HEK293 (cell line): ENCODE results near the gene DNAJC4.

Source experiments
- BCL11B ChIP-seq: fragments of 450-650 bp; formaldehyde crosslinking; IDR thresholded peaks from 2 replicates; pipeline ENCODE4 v1.5.1; 2016; ENCODE audit warnings: low read depth, missing biosample characterization, missing genetic modification characterization
- GLI2 ChIP-seq: fragments of 450-650 bp; formaldehyde crosslinking; IDR thresholded peaks from 2 replicates; pipeline ENCODE4; 2017; ENCODE audit warnings: missing biosample characterization, missing genetic modification characterization, low read depth, borderline replicate concordance
- IKZF3 ChIP-seq: fragments of 450-650 bp; IDR thresholded peaks from 2 replicates; pipeline ENCODE4 v1.5.0; 2018; ENCODE audit warnings: missing biosample characterization, mild to moderate bottlenecking, missing genetic modification characterization, moderate library complexity
- INSM2 ChIP-seq: fragments of 450-650 bp; formaldehyde crosslinking; IDR thresholded peaks from 2 replicates; pipeline ENCODE4 v1.5.1; 2016; ENCODE audit warnings: missing biosample characterization, missing genetic modification characterization
- KLF1 ChIP-seq: fragments of 450-650 bp; formaldehyde crosslinking; IDR thresholded peaks from 2 replicates; pipeline ENCODE4 v1.5.1; 2016; ENCODE audit warnings: missing biosample characterization, missing genetic modification characterization
- KLF7 ChIP-seq: fragments of 450-650 bp; formaldehyde crosslinking; IDR thresholded peaks from 2 replicates; pipeline ENCODE4 v1.5.1; 2016; ENCODE audit warnings: missing biosample characterization, missing genetic modification characterization, borderline replicate concordance
- KLF8 ChIP-seq: fragments of 450-650 bp; formaldehyde crosslinking; IDR thresholded peaks from 2 replicates; pipeline ENCODE4 v1.5.1; 2016; ENCODE audit warnings: missing biosample characterization, missing genetic modification characterization
- KLF9 ChIP-seq: fragments of 450-650 bp; formaldehyde crosslinking; IDR thresholded peaks from 2 replicates; pipeline ENCODE4 v1.5.1; 2016; ENCODE audit warnings: missing biosample characterization, missing genetic modification characterization, low read depth
- SP2 ChIP-seq: fragments of 450-650 bp; formaldehyde crosslinking; IDR thresholded peaks from 2 replicates; pipeline ENCODE4 v1.5.1; 2016; ENCODE audit warnings: missing biosample characterization, missing genetic modification characterization
- TCF7L2 ChIP-seq: IDR thresholded peaks from 2 replicates; pipeline ENCODE4 v1.6.1; 2011; ENCODE audit warnings: low read depth, mild to moderate bottlenecking, inconsistent platforms, low read length, moderate library complexity, borderline replicate concordance
- TRIM28 ChIP-seq: IDR thresholded peaks from 2 replicates; pipeline ENCODE4 v1.6.1; 2011; ENCODE audit warnings: low read length, control low read depth, borderline replicate concordance
- YY1 ChIP-seq: fragments of 450-650 bp; formaldehyde crosslinking; IDR thresholded peaks from 2 replicates; pipeline ENCODE4 v1.5.1; 2018; ENCODE audit warnings: missing biosample characterization, missing genetic modification characterization
- YY2 ChIP-seq: fragments of 450-650 bp; formaldehyde crosslinking; IDR thresholded peaks from 2 replicates; pipeline ENCODE4 v1.5.1; 2016; ENCODE audit warnings: missing biosample characterization, missing genetic modification characterization
- ZEB2 ChIP-seq: fragments of 450-650 bp; formaldehyde crosslinking; IDR thresholded peaks from 2 replicates; pipeline ENCODE4 v1.5.1; 2016; ENCODE audit warnings: missing biosample characterization, missing genetic modification characterization
- ZFP41 ChIP-seq: fragments of 450-650 bp; formaldehyde crosslinking; IDR thresholded peaks from 2 replicates; pipeline ENCODE4 v1.5.1; 2016; ENCODE audit warnings: missing biosample characterization, missing genetic modification characterization, borderline replicate concordance
- ZNF10 ChIP-seq: fragments of 450-650 bp; formaldehyde crosslinking; IDR thresholded peaks from 2 replicates; pipeline ENCODE4 v1.5.1; 2017; ENCODE audit warnings: missing biosample characterization, missing genetic modification characterization
- ZNF16 ChIP-seq: fragments of 450-650 bp; formaldehyde crosslinking; IDR thresholded peaks from 2 replicates; pipeline ENCODE4 v1.5.1; 2016; ENCODE audit warnings: low read depth, missing biosample characterization, missing genetic modification characterization
- ZNF19 ChIP-seq: fragments of 450-650 bp; formaldehyde crosslinking; IDR thresholded peaks from 2 replicates; pipeline ENCODE4; 2016; ENCODE audit warnings: missing biosample characterization, missing genetic modification characterization, low read depth
- ZNF202 ChIP-seq: fragments of 450-650 bp; formaldehyde crosslinking; IDR thresholded peaks from 2 replicates; pipeline ENCODE4 v1.5.1; 2016; ENCODE audit warnings: missing biosample characterization, missing genetic modification characterization, borderline replicate concordance
- ZNF211 ChIP-seq: fragments of 450-650 bp; formaldehyde crosslinking; IDR thresholded peaks from 2 replicates; pipeline ENCODE4 v1.5.1; 2016; ENCODE audit warnings: low read depth, missing biosample characterization, missing genetic modification characterization
- ZNF214 ChIP-seq: fragments of 450-650 bp; formaldehyde crosslinking; IDR thresholded peaks from 2 replicates; pipeline ENCODE4 v1.5.1; 2017; ENCODE audit warnings: missing biosample characterization, mild to moderate bottlenecking, missing genetic modification characterization, borderline replicate concordance
- ZNF223 ChIP-seq: fragments of 450-650 bp; formaldehyde crosslinking; IDR thresholded peaks from 2 replicates; pipeline ENCODE4 v1.5.1; 2016; ENCODE audit warnings: missing biosample characterization, missing genetic modification characterization
- ZNF266 ChIP-seq: fragments of 450-650 bp; formaldehyde crosslinking; IDR thresholded peaks from 2 replicates; pipeline ENCODE4 v1.5.1; 2016; ENCODE audit warnings: missing biosample characterization, missing genetic modification characterization, low read depth
- ZNF324 ChIP-seq: fragments of 450-650 bp; formaldehyde crosslinking; IDR thresholded peaks from 2 replicates; pipeline ENCODE4 v1.5.1; 2016; ENCODE audit warnings: missing biosample characterization, missing genetic modification characterization
- ZNF37A ChIP-seq: fragments of 450-650 bp; IDR thresholded peaks from 2 replicates; pipeline ENCODE4 v1.5.1; 2018; ENCODE audit warnings: missing biosample characterization, missing genetic modification characterization
- ZNF404 ChIP-seq: fragments of 450-650 bp; formaldehyde crosslinking; IDR thresholded peaks from 2 replicates; pipeline ENCODE4 v1.5.1; 2017; ENCODE audit warnings: missing biosample characterization, missing genetic modification characterization
- ZNF488 ChIP-seq: fragments of 450-650 bp; formaldehyde crosslinking; IDR thresholded peaks from 2 replicates; pipeline ENCODE4 v1.5.1; 2016; ENCODE audit warnings: missing biosample characterization, missing genetic modification characterization
- ZNF514 ChIP-seq: fragments of 450-650 bp; formaldehyde crosslinking; IDR thresholded peaks from 2 replicates; pipeline ENCODE4 v1.5.1; 2016; ENCODE audit warnings: missing biosample characterization, missing genetic modification characterization
- ZNF521 ChIP-seq: fragments of 450-650 bp; formaldehyde crosslinking; IDR thresholded peaks from 2 replicates; pipeline ENCODE4 v1.5.1; 2017; ENCODE audit warnings: missing biosample characterization, mild to moderate bottlenecking, missing genetic modification characterization
- ZNF558 ChIP-seq: fragments of 450-650 bp; formaldehyde crosslinking; IDR thresholded peaks from 2 replicates; pipeline ENCODE4 v1.5.1; 2016; ENCODE audit warnings: missing biosample characterization, missing genetic modification characterization
- ZNF623 ChIP-seq: fragments of 450-650 bp; formaldehyde crosslinking; IDR thresholded peaks from 2 replicates; pipeline ENCODE4 v1.5.1; 2016; ENCODE audit warnings: missing biosample characterization, missing genetic modification characterization
- ZNF670 ChIP-seq: fragments of 450-650 bp; formaldehyde crosslinking; IDR thresholded peaks from 2 replicates; pipeline ENCODE4 v1.5.1; 2016; ENCODE audit warnings: missing biosample characterization, missing genetic modification characterization, low read depth
- ZNF76 ChIP-seq: fragments of 450-650 bp; formaldehyde crosslinking; IDR thresholded peaks from 2 replicates; pipeline ENCODE4; 2016; ENCODE audit warnings: low read depth, missing biosample characterization, missing genetic modification characterization, borderline replicate concordance
- ZNF791 ChIP-seq: fragments of 450-650 bp; formaldehyde crosslinking; IDR thresholded peaks from 2 replicates; pipeline ENCODE4 v1.5.1; 2016; ENCODE audit warnings: missing biosample characterization, missing genetic modification characterization
- ZSCAN4 ChIP-seq: fragments of 450-650 bp; formaldehyde crosslinking; IDR thresholded peaks from 2 replicates; pipeline ENCODE4 v1.5.1; 2017; ENCODE audit warnings: missing biosample characterization, missing genetic modification characterization
- TF ChIP-seq, protein P1 (sequence below): fragments of 450-650 bp; formaldehyde crosslinking; IDR thresholded peaks from 2 replicates; pipeline ENCODE4 v1.5.1; 2016; ENCODE audit warnings: missing biosample characterization, missing genetic modification characterization
- TF ChIP-seq, protein P2 (sequence below): fragments of 450-650 bp; formaldehyde crosslinking; IDR thresholded peaks from 2 replicates; pipeline ENCODE4 v1.5.1; 2016; ENCODE audit warnings: missing biosample characterization, missing genetic modification characterization

Gene DNAJC4

DNA sequence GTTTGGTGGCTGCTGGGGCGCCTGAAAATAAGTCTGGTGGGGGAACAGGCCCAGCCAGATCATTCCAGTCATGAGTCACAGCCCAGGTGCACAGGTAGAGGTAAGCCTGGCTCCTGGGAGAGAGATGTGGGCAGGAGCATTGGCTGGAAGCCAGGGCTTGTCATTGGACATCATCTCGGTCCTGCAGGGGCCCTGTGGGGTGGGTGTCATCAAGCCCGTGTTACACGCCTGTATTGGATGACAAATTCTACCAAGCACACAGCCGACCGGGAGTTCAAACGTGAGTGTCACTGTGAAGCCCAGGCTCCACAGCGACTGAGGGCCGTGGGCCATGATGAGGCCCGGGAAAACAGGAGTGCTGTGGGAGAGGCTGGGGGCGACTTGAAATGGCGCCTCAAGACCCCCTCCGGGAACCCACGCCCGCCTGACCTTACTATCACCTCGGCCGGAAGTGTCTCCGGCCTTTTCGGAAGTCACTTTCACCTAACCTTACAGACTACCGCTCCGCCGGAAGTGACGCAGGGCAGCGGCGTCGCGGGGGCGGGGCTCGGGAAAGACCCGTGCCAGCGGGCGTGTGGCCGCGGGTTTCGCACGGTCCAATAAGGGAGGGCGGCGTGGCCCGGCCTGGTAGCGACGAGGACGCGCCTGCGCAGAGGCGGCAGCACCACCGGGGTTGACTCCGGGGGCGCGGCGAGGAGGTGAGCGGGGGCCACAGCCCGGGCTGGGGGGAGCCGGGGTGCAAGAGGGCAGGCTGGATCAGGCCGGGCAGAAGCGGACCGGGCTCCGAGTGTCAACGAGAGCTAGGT is 10.3 kb downstream of the DNAJC4 start, which contains the start of gene FKBP2 (continued):
- TF ChIP-seq ZFP41 (no peak), ZNF558 (tag by site-specific recombination) (no peak), ZNF791 (tag by site-specific recombination) (no peak), INSM2 (tag by site-specific recombination) (no peak), ZNF514 (tag by site-specific recombination) (no peak), GLI2 (tag by site-specific recombination) (no peak), ZNF623 (tag by site-specific recombination) (no peak), ZNF223 (tag by site-specific recombination) (no peak), TRIM28 (no peak), ZNF404 (tag by site-specific recombination) (no peak), YY1 (tag by site-specific recombination) (no peak), YY2 (tag by site-specific recombination) (no peak), ZNF16 (tag by site-specific recombination) (no peak), ZNF521 (tag by site-specific recombination) (no peak), KLF9 (tag by site-specific recombination) (peak; percentile 34; the same call in 1 of the 2 replicates), ZNF19 (no peak), ZNF214 (tag by site-specific recombination) (no peak), ZNF266 (tag by site-specific recombination) (no peak), BCL11B (tag by site-specific recombination) (peak; percentile 18; the same call in 1 of the 2 replicates), ZNF670 (tag by site-specific recombination) (no peak), KLF8 (tag by site-specific recombination) (peak; percentile 48; the same call in 1 of the 2 replicates), KLF7 (tag by site-specific recombination) (no peak), SP2 (peak; percentile 54), ZNF202 (tag by site-specific recombination) (no peak), ZNF10 (no peak), ZNF37A (tag by site-specific recombination) (no peak), ZNF76 (no peak), ZNF488 (tag by site-specific recombination) (no peak), ZEB2 (tag by site-specific recombination) (peak; percentile 83), IKZF3 (tag by site-specific recombination) (no peak), KLF1 (no peak), TCF7L2 (no peak), ZNF211 (no peak), ZSCAN4 (tag by site-specific recombination) (no peak), ZNF324 (tag by site-specific recombination) (no peak)
- TF ChIP-seq, protein P1, sequence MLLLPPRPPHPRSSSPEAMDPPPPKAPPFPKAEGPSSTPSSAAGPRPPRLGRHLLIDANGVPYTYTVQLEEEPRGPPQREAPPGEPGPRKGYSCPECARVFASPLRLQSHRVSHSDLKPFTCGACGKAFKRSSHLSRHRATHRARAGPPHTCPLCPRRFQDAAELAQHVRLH (tag by site-specific recombination): peak; percentile 97
- TF ChIP-seq, protein P2, sequence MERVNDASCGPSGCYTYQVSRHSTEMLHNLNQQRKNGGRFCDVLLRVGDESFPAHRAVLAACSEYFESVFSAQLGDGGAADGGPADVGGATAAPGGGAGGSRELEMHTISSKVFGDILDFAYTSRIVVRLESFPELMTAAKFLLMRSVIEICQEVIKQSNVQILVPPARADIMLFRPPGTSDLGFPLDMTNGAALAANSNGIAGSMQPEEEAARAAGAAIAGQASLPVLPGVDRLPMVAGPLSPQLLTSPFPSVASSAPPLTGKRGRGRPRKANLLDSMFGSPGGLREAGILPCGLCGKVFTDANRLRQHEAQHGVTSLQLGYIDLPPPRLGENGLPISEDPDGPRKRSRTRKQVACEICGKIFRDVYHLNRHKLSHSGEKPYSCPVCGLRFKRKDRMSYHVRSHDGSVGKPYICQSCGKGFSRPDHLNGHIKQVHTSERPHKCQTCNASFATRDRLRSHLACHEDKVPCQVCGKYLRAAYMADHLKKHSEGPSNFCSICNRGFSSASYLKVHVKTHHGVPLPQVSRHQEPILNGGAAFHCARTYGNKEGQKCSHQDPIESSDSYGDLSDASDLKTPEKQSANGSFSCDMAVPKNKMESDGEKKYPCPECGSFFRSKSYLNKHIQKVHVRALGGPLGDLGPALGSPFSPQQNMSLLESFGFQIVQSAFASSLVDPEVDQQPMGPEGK (tag by site-specific recombination): peak; percentile 98
